SH-SY5Y (cell line): ENCODE results near the gene NIP7.

Experiments
- GATA2 ChIP-seq: IDR thresholded peaks from 2 replicates; pipeline ENCODE4 v1.6.1; 2011; ENCODE audit warnings: mild to moderate bottlenecking, low read depth, low read length
- GATA3 ChIP-seq: IDR thresholded peaks from 2 replicates; pipeline ENCODE4 v1.6.1; 2011; ENCODE audit warnings: low read depth, mild to moderate bottlenecking, low read length, moderate library complexity

NIP7 gene

DNA sequence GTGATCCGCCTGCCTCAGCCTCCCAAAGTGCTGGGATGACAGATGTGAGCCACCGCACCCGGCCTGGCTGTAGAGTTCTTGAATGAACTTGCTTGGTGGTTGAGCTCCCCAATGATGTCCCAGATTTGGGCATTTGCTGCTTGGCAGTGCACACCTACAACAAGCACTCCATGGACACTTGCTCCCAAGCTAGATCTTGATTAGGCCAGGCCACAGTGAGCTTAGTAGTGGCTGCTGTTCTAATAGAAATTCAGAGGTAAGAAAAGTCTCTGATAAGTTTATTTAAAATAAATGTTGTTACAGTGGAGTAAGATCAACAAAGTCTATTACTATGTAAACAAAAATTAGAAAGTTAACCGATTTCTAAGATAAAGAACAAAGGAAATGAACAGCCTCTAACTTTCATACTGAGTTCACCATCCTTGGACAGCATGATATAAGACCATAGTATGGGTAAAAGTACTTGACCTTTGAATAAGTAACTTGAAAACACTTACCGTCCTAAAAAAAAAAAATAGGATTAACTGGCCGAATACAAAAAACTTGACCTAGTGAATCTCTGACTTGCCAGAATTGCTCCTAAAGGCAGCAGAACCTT, 11.1 kb downstream of the NIP7 start:
- TF ChIP-seq GATA2 (no peak), GATA3 (no peak)

DNA sequence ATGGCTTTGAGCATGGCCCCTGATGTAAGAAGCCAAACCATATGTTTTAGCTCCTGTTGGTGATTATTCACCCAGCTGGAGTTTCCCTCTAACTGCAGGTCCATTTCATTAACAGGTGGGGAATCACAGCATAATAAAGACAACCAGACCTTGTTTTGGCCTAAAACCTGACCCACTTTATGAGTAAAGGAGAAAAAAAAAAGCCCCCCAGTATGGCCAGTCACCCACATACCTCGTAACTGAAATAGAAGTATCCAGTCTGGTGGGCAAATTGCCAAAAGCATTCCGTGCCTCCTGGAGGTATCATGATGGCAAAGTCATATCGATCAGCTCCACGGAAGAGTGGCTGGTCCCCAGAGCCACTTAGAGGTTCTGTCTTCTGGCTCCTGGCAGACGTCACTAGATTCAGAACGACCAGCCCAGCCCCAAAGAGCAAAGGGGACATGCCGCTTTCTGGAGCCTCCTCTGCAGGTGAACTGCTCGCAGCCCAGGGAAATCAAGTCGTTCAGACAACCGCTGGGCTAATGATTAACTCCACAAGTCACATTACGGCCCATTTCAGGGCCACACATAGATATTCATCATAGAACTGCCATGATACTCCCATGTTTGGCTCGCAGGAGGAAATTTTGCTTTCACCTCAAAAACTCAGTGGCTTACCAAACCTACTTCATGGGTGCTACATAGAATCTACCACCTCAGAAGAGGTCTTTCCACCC, 11.9 kb downstream of the NIP7 start, which contains the start of gene TMED6:
Gene TMED6, minus strand, starts transcription at position 478 of the 719 bp plus-strand sequence. Its CDS starts 33 bp downstream, at position 445.
- TF ChIP-seq GATA3, result no peak
- no peak for TF ChIP-seq GATA2

DNA sequence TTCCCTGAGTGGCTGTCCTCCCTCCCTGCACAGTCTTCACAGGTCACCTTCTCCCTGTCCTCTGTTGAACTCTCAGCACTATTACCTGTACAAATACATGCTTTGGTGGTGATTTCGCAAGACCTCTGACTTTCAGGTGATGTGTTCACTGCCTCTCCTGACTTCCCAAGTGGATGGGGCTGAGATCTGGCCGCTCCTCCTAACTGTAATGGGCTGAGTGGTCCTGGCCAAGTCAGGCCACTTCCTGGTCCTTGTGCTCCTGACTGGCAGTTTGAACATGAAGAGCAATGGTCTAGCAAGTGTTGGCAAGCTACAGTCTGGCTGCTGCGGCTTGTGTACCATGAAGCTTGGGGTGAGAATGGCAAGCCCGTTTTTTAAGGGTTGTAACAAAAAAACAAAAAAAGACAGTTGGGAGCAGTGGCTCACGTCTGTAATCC, 23.7 kb downstream of the NIP7 start:
- TF ChIP-seq GATA3, result no peak
- no peak for TF ChIP-seq GATA2

DNA sequence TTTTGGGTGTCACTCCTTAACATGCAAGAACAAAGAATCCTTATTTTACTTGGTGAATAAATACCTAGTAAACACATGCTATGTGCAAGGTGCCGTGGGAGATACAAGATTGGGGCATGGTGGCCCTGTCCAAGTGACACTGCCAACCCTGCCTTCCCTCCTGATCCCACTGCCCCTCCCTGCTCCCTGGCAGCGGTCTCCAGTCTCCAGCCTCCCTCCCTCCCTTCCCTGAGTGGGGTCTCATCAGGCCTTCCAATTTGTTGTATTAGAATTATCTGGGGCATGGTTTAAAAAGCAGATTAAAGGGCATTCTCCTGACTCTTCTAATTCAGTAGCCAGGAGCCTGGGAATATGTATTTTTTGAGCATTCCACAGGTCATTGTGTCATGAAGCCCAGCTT, 24.5 kb downstream of the NIP7 start:
- TF ChIP-seq GATA3, result no peak

DNA sequence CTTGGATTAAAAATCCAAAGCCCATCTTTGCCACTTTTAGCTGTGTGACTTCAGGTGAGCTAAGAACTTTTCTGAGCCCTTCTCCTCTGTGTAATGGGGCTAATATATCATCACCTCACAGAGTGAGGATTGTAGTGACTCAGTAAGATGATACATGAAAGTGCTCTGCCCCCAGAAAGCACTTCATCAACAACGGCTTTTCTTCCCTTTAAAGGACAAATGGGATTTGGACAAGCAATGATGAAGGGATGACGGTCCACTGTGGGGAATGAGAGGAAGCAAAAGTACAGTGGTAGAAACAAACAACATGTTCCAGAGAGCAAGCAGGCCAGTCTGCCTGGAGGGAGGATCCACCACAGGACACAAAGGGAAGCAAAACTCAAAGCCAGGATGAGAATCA, 26.3 kb downstream of the NIP7 start:
- no peak for TF ChIP-seq GATA3

DNA sequence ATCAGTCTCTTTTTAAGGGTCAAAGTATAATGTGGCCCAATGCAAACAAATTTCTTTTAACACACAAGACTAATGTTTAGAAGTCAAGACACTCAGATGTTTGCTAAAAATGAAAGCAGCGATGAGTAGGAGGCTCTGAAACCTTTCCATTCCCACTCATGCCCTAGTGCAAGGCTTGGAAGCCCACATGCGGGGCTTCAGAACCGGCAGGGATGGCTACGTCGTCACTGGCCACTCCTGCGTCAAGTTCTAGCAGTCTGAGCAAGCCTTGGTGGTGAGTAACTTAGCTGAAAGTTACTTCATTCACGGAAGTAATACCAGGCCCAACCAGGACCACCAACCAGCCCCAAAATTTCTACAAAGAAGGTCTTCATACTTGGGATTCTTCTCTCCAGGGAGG, 26.9 kb downstream of the NIP7 start:
- TF ChIP-seq GATA2 (no peak), GATA3 (no peak)

DNA sequence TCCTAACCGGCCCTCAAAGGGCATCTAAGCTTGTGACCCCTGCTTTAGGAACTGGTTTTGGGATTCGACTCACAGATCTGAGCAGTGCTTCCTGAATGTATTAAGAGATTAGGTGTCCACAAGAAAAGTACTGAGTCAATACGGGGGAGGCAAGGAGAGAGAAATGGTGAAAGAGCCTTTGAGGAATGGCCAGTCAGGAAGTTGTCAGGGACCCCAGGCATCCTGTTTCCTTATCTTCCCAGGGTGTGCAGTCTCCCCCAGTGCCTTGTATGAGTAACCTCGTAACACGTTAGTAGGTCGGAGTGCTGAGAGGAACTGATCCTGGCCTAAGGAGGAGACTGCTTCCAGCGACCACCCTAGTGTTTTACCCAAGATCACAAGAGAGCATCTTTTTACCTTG, 28.4 kb downstream of the NIP7 start:
- TF ChIP-seq GATA3, result no peak
- no peak for TF ChIP-seq GATA2

DNA sequence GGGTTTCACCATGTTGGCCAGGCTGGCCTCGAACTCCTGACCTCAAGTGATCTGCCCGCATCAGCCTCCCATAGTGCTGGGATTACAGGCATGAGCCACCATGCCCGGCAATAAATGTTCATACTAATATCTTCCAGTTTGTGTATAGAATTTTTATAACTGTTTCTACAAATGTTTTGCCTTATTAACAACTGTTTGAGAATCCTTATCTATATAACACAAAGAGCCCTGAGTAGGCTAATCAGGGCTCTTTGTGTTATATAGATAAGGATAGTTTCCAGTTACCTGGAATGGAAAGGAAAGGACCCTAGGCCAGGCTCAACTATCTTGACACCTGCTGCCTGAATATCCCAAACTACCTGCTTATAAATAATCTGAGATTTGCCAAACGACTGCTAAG, 29.3 kb downstream of the NIP7 start:
- no peak for TF ChIP-seq GATA3
- TF ChIP-seq GATA2, result no peak

DNA sequence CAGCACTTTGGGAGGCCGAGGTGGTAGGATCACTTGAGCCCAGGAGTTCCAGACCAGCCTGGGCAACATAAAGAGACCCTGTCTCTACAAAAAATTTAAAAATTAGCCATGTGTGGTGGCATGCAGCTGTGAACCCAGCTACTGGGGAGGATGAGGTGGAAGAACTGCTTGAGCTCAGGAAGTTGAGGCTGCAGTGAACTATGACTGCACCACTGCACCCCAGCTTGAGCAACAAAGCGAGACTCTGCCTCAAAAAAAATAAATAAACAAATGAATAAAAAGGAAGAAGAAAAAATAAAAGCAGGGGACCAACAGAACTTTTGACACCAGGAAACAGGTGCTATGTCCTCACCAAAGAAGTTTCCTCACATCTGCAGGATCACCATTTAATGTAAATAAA, 32.0 kb downstream of the NIP7 start:
- TF ChIP-seq GATA3 (no peak), GATA2 (no peak)

DNA sequence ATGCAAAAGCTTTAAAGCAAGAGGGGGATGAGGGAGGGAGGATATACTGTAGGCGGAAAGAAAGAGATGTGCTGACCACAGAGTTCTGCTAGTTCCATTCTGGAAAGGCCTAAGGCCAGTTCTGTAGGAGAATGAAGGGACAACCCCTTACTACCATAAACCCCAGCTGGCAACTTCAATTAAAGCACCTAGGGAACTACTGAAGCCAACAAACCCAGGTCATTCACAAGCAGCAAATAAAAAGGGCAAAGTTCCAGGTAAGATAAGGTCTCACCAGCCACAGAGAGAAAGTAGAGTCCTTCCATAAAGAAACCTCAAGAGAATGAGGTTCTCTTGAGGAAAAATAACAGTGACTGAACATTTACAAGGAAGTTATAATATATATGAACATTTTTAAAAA, 33.4 kb downstream of the NIP7 start:
- TF ChIP-seq GATA2, result no peak
- no peak for TF ChIP-seq GATA3

DNA sequence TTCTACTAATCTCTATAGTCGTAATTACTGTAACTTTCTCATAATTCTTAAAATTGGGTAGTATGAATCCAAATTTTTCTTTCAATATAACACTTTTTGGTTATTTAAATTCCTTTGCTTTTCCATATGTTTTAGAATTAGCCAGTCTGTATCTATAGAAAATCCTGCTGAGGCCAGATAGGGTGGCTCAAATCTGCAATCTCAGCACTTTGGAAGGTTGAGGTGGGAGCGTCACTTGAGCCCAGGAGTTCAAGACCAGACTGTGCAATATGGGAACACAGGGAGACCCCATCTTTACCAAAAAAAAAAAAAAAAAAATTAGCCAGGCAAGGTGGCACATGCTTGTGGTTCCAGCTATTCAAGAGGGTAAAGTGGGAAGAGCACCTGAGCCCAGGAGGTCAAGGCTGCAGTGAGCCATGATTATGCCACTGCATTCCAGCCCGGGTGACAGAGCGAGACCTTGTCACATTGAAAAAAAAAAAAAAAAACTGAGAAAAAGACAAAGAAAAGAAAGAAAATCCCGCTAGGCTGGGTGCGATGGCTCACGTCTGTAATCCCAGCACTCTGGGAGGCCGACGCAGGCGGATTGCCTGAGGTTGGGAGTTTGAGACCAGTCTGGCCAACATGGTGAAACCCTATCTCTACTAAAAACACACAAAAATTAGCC, 37.0 kb downstream of the NIP7 start:
- TF ChIP-seq GATA3, result no peak
- TF ChIP-seq GATA2, result no peak

DNA sequence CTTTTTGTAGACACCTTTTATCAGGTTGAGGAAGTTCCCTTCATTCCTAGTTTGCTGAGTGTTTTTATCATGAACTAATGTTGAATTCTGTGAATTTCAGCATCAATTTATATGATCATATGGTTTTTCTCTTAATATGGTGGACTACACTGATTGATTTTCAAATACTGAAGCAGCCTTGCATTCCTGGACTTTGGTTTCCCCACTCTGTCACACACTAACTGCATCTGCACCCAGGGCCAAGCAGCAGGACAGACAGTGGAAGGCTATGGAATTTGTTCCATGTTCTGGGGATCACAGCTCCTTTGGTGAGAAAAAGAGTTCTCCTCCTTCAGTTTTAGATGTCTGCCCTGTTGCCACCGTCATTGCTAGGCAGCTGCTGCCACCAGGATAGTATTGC, 38.5 kb downstream of the NIP7 start:
- no peak for TF ChIP-seq GATA3
- no peak for TF ChIP-seq GATA2

DNA sequence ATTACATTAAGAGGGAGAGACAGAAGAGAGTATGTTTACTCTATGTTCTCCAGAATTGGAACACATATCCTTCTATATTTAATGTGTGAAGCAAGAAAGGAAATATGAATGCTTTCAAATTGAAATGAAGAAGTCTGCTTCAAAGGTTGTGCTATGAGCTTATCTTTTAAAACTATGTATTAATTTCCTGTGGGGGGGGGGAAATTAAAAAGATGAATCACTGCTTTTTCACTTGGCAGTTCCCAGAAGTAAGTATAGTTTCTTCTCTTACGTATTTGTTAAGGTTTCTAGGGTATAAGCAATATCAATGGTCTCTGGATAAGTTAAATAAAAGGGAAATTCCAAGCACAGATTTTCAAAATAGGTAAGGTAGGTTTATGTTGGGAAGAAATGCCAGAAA, 39.2 kb downstream of the NIP7 start:
- TF ChIP-seq GATA2 (no peak), GATA3 (no peak)

DNA sequence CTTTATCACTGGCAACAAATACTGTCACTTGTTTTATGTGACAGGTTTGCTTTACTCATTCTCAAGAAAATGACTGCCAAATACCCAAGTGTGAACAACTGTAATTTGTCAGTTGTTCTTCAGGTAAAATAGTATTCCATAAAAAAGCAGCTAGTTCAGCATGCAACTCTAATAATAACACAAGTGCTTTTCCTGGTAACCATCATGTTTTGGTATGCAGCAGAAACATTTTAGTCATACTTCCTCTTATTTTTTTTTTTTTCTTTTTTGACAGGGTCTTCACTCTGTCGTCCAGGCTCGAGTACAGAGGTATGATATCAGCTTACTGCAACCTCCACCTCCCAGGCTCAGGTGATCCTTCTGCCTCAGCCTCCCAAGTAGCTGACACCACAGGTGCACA, 41.7 kb downstream of the NIP7 start:
- no peak for TF ChIP-seq GATA2
- no peak for TF ChIP-seq GATA3

DNA sequence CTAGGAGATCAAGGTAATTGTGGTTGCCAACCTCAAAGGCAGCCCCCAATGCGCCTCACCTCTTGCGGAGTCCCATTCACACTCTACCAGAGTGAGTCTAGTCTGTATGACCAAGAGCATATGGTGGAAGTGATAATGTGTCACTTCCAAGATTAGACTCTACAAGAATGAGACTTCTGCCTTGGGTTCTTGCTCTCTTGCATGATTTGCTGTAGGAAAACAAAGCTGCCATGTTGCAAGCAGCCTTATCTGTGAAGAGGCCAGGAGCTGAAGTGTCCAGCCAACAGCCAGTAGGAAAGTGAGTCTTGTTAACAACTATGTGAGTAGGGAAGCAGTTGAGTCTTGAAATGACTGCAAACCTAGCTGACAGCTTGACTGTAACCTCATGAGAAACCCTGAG, 42.8 kb downstream of the NIP7 start:
- TF ChIP-seq GATA3, result no peak
- no peak for TF ChIP-seq GATA2

DNA sequence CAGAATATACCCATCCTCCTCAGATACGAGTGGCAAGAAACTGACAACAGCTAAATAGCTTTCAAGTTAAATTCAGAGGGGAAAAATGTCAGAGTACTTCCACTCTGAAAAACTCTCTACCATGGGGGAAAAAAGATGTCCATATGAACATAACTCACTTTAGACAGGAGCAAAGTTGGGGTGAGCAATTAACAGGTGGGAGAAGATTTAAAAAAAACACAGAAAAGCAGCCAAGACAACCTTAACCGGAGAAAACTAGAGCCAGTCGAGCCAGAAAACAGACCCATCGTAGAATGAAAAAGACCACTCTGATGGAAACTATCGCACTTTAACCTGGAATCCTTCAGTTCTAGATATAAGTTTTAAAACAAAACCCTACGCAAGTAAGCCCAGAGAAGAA, 45.4 kb downstream of the NIP7 start:
- TF ChIP-seq GATA2, result no peak
- TF ChIP-seq GATA3, result no peak
